ENCODE results near the gene PRIM2.
"Not testable (repeated sequence)": the region's sequence is repeated elsewhere in the genome, so short reads cannot be mapped to it uniquely, and the experiment has no call there.

- TF ChIP-seq CTCF (conservative IDR thresholded peaks at IDR 0.05; ENCODE audit: low read depth in 2 of 2); JUNB (IDR thresholded peaks at IDR 0.05; ENCODE audit: unreplicated experiment); EZH2 (IDR thresholded peaks at IDR 0.05; ENCODE audit: low read depth, unreplicated experiment); EZH2phosphoT487 (IDR thresholded peaks at IDR 0.05; ENCODE audit: unreplicated experiment); POLR2AphosphoS5 (IDR thresholded peaks at IDR 0.05; ENCODE audit: low read depth); STAT1 (IDR thresholded peaks at IDR 0.05; ENCODE audit: unreplicated experiment); REST (IDR thresholded peaks at IDR 0.05; ENCODE audit: unreplicated experiment); CREB1 (CRISPR knock-in tag; IDR thresholded peaks at IDR 0.05; ENCODE audit: low read depth); ZNF462 (CRISPR knock-in tag; IDR thresholded peaks at IDR 0.05); ZNF331 (CRISPR knock-in tag; IDR thresholded peaks at IDR 0.05; ENCODE audit: low read depth); ZNF114 (CRISPR knock-in tag; IDR thresholded peaks at IDR 0.05); NANOG (IDR thresholded peaks at IDR 0.05; ENCODE audit: borderline replicate concordance); ETS1 (IDR thresholded peaks at IDR 0.05): not testable (repeated sequence)
Observed at GRCh38 chr6:57491795-57492194, 174.4 kb downstream of the PRIM2 start.

Data from GM23338 (cell line).